Measurements from ENCODE around the gene MYL6B.
"Not testable (repeated sequence)": the region's sequence is repeated elsewhere in the genome, so short reads cannot be mapped to it uniquely, and the experiment has no call there.

The MYL6B gene

DNA sequence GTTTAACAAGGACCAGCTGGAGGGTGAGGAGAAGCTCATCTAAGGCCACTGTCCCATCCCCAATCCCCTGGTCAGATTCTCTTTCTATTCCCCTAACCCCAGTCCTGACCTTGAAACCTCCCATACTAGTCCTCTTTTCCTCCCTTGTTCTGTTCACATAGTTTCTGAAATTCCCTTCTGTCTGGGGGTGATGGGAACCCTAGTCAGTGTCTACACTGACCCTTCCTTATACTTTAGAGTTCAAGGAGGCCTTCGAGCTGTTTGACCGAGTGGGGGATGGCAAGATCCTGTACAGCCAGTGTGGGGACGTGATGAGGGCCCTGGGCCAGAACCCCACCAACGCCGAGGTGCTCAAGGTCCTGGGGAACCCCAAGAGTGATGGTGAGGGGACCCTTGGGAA, 2.4 kb downstream of the MYL6B start:
- no peak for DNase-seq (ENCODE audit: low spot score)
- ChIA-PET CTCF (no interaction called here), POLR2A (ENCODE audit: low non-redundant PET) (interaction anchor here (1.2 kb wide), 1 partner anchor 34 kb away, joined by 3 read pairs; no protein-coding TSS in a partner anchor)
- H3K27ac ChIP-seq = peak overlapping the region; percentile 97
- TF ChIP-seq, protein P1, sequence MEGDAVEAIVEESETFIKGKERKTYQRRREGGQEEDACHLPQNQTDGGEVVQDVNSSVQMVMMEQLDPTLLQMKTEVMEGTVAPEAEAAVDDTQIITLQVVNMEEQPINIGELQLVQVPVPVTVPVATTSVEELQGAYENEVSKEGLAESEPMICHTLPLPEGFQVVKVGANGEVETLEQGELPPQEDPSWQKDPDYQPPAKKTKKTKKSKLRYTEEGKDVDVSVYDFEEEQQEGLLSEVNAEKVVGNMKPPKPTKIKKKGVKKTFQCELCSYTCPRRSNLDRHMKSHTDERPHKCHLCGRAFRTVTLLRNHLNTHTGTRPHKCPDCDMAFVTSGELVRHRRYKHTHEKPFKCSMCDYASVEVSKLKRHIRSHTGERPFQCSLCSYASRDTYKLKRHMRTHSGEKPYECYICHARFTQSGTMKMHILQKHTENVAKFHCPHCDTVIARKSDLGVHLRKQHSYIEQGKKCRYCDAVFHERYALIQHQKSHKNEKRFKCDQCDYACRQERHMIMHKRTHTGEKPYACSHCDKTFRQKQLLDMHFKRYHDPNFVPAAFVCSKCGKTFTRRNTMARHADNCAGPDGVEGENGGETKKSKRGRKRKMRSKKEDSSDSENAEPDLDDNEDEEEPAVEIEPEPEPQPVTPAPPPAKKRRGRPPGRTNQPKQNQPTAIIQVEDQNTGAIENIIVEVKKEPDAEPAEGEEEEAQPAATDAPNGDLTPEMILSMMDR (conservative IDR thresholded peaks at IDR 0.05; ENCODE audit: low read depth) = no peak

DNA sequence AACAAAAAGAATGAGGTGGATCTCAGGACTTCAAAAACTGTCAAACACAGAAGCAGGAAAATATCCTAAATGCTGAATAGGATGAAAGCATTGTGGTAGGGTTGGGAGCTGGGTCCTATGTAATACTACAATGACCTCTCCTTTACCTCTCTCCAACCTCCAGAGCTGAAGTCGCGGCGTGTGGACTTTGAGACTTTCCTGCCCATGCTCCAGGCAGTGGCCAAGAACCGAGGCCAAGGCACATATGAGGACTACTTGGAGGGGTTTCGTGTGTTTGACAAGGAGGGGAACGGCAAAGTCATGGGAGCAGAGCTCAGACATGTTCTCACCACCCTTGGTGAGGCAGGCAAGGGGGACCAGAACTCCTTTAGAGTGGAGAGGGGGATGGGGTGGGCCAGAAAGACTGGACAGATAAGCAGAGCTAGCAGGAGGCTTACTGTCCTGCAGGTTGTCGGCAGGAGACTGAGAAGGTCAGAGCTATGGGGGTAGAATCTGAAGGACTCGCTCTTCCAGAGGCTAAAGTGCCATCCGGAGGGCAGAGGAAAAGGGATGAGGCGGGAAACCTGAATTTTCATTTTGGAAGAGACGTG, 3.0 kb downstream of the MYL6B start:
- ChIA-PET POLR2A (ENCODE audit: low non-redundant PET) (interaction anchor here (0.5 to 1.2 kb wide), 2 partner anchors 31 to 33 kb away, joined by 3 read pairs; no protein-coding TSS in a partner anchor), CTCF (no interaction called here)
- H3K27ac ChIP-seq = peak overlapping the region; percentile 97
- DNase-seq (ENCODE audit: low spot score) = no peak
- TF ChIP-seq, protein P1 (conservative IDR thresholded peaks at IDR 0.05; ENCODE audit: low read depth) = no peak

DNA sequence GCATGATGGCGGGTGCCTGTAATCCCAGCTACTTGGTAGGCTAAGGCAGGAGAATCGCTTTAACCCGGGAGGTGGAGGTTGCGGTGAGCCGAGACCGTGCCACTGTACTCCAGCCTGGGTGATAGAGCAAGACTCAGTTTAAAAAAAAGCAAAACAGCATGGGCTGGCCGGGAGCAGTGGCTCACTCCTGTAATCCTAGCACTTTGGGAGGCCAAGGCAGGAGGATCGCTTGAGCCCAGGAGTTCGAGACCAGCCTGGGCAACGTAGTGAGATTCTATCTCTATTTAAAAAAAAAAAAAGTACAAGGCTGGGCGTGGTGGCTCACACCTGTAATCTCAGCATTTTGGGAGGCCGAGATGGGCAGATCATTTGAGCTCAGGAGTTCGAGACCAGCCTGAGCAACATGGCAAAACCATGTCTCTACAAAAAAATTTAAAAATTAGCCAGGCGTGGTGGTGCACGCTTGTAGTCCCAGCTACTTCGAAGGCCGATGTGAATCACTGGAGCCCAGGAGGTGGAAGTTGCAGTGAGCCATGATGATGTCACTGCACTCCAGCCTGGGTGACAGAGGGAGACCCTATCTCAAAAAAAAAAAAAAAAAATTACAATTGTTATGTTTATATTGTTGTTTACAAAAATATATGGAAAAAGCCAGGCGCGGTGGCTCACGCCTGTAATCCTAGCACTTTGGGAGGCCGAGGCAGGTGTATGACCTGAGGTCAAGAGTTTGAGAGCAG, 4.2 kb downstream of the MYL6B start:
- CTCF ChIA-PET = interaction anchor here (0.6 to 0.7 kb wide), 3 partner anchors 32 to 166 kb away, joined by 3 to 4 read pairs (median 3); no protein-coding TSS in a partner anchor
- peak overlapping the region; percentile 97 for H3K27ac ChIP-seq
- DNase-seq (ENCODE audit: low spot score); POLR2A ChIA-PET (ENCODE audit: low non-redundant PET): not testable (repeated sequence)

DNA sequence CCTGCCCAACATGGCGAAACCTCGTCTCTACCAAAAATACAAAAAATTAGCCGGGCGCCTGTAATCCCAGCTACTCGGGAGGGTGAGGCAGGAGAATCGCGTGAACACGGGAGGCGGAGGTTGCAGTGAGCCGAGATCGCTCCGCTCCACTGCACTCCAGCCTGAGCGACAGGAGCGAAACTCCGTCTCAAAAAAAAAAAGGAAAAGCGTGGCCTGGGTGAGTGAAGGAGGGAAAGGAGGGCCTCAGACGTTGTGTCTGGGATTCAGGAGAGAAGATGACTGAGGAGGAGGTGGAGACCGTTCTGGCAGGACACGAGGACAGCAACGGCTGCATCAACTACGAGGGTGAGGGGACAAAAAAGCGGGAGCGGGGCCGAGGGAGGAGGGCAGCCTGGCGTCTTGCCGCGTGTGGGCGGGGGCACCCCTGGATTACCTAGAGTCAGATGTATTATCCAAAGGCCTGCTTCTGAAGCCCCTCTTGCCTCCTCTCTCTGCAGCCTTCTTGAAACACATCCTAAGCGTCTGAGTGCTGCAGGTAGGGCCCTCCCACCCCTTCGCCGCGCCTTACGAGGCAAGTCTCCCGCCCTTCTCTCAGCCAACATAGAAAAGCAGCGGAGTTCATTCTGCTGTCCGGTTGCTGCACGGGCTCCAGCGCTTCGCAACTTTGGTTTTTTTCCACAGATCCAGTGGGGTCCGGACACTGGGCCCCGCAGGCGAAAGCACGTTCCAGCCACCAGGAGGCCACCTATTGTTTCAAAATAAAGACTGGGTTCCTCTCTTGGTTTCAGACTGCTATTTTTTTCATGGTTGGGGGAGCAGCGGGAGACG, 5.0 kb downstream of the MYL6B start:
- ChIA-PET CTCF (no interaction called here), POLR2A (ENCODE audit: low non-redundant PET) (no interaction called here)
- peak; percentile 81 for DNase-seq (ENCODE audit: low spot score)
- peak overlapping the region; percentile 97 for H3K27ac ChIP-seq
- TF ChIP-seq, protein P1 (conservative IDR thresholded peaks at IDR 0.05; ENCODE audit: low read depth) = peak; percentile 62

DNA sequence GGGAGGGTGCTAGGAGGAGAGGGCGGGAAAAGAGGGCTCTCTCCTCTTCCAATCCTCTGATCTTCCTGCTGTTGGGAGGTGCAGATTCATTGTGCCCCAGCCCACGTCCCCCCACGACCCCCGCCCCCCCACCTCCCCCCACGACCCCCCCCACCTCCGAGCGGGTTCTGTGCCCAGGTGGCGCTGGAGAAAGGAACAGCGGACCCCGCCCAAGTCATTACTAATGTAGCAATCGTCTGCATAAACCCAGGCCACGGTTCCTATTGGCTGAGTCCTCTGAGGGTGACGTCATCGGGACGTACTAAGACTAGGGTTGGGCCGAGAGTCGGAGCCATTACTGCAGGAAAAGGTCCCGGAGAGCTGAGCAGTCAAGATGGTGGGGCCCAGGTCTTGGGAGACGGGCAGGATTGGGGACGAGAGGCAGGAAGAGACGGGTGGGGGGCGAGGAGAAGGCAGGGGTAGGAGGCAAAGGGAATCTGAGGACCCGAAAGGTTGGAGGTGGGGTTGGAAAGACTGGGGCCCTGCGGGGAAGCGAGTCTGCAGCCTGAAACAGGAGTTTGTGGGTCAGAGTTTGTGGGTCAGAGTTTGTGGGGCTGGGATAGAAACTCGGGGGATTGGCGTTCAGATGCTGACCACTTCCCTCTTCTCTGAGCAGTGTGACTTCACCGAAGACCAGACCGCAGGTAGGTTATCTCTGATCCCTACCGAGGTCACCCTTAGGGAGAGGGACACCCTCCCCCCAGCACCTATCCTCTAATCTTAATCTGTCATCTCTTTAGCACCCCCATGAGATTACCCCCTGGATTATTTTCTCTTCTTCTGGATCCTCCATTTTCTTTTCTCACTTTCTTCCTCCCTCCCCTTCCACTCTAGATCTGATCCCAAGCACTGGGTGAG, 5.9 kb downstream of the MYL6B start, which contains the start of gene MYL6:
Gene MYL6, plus strand, starts transcription at position 331 of the 897 bp plus-strand sequence. Its CDS starts 43 bp downstream, at position 374.
- ChIA-PET POLR2A (ENCODE audit: low non-redundant PET) (interaction anchor here (0.6 to 1.4 kb wide), 3 partner anchors 30 to 38 kb away, joined by 3 to 6 read pairs (median 3); partner anchors contain the start of gene ESYT1), CTCF (interaction anchor here (0.5 to 0.6 kb wide), 3 partner anchors 30 to 38 kb away, joined by 3 to 7 read pairs (median 4); no protein-coding TSS in a partner anchor)
- peak within 1 kb of the TSS; percentile 97 for H3K27ac ChIP-seq
- DNase-seq (ENCODE audit: low spot score) = peak; percentile 98
- TF ChIP-seq, protein P1 (conservative IDR thresholded peaks at IDR 0.05; ENCODE audit: low read depth) = no peak; the same call in 1 of the 2 replicates

DNA sequence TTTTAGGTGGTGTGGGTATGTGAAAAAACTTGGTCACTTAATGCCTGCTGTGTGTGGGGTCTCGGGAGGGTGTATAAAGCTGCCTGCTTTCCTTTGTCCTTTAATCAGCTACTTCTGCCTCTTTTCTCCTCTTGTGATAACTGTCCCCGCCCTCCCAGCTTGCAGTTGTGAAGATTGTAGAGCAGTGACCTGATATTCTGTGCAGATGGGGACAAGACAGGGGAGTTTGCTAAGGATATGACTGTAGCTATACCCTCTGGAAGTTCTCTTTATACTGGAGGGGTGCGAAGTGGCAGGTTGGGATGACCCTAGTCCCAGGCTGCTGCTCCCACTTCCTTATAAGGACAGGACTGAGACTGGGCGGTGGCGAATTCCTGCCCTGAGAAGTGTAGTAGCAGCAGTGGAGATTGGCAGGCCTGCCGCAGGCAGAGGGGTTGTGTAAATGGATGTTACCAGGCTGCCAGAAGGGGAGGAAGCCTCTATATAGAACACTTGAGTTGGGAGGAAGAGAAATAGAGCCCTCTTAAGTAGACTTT, 6.6 kb downstream of the MYL6B start:
- CTCF ChIA-PET = interaction anchor here (0.6 to 1.2 kb wide), 2 partner anchors 31 kb away, joined by 4 to 5 read pairs; partner anchors contain the start of gene SMARCC2
- POLR2A ChIA-PET (ENCODE audit: low non-redundant PET) = interaction anchor here (0.6 to 1.4 kb wide), 3 partner anchors 9 to 39 kb away, joined by 3 to 5 read pairs (median 3); partner anchors contain the start of gene ESYT1
- peak; percentile 71 for DNase-seq (ENCODE audit: low spot score)
- TF ChIP-seq, protein P1 (conservative IDR thresholded peaks at IDR 0.05; ENCODE audit: low read depth) = no peak
- peak overlapping the region; percentile 97 for H3K27ac ChIP-seq
